DOHH2 (cell line): ENCODE data around the gene AP1M2.
A peak's percentile ranks its signal among the peaks of the same experiment; 100 is the strongest.

Source experiments
- H3F3A ChIP-seq: fragments of 200-600 bp; sonication (generic), shearing (Covaris generic); 2 replicates; pipeline ENCODE4 v1.6.0; 2016; ENCODE audit warnings: antibody characterized with exemption, mild to moderate bottlenecking; ENCODE audit not compliant: control insufficient read depth, insufficient read depth
- H3K27ac ChIP-seq: fragments of 200-600 bp; sonication (generic); 2 replicates; pipeline ENCODE4 v1.5.1; 2014; ENCODE audit warnings: low read depth, mild to moderate bottlenecking, low read length, moderate library complexity
- H3K27me3 ChIP-seq: fragments of 200-600 bp; sonication (generic); 2 replicates; pipeline ENCODE4 v1.6.1; 2014; ENCODE audit warnings: mild to moderate bottlenecking, low read length, mixed read lengths; ENCODE audit not compliant: control insufficient read depth
- H3K36me3 ChIP-seq: fragments of 200-600 bp; sonication (generic); 2 replicates; pipeline ENCODE4 v1.6.1; 2014; ENCODE audit warnings: mild to moderate bottlenecking, low read length, moderate library complexity, mixed read lengths; ENCODE audit not compliant: control insufficient read depth
- H3K4me1 ChIP-seq: fragments of 200-600 bp; sonication (generic); 2 replicates; pipeline ENCODE4 v1.6.1; 2014; ENCODE audit warnings: mild to moderate bottlenecking, low read length, mixed read lengths; ENCODE audit not compliant: control insufficient read depth
- H3K4me2 ChIP-seq: fragments of 200-600 bp; sonication (generic); 2 replicates; pipeline ENCODE4 v1.6.0; 2014; ENCODE audit warnings: mild to moderate bottlenecking, low read length, moderate library complexity
- H3K4me3 ChIP-seq: fragments of 200-600 bp; sonication (generic); 2 replicates; pipeline ENCODE4 v1.5.1; 2014; ENCODE audit warnings: mild to moderate bottlenecking, low read length, mixed read lengths
- H3K79me2 ChIP-seq: fragments of 200-600 bp; sonication (generic); 2 replicates; pipeline ENCODE4 v1.6.1; 2014; ENCODE audit warnings: mild to moderate bottlenecking, low read length, mixed read lengths; ENCODE audit not compliant: control insufficient read depth
- H3K9me2 ChIP-seq: fragments of 200-600 bp; sonication (generic); replicated peaks from 2 replicates; pipeline ENCODE4 v1.6.1; 2014; ENCODE audit warnings: mild to moderate bottlenecking, low read length, mixed read lengths; ENCODE audit not compliant: control insufficient read depth
- H3K9me3 ChIP-seq: fragments of 200-600 bp; sonication (generic); 2 replicates; pipeline ENCODE4 v1.6.1; 2014; ENCODE audit warnings: antibody characterized with exemption, low read length, mixed read lengths; ENCODE audit not compliant: control insufficient read depth, insufficient read depth
- H4K20me1 ChIP-seq: fragments of 200-600 bp; sonication (generic); 2 replicates; pipeline ENCODE4 v1.6.0; 2014; ENCODE audit warnings: low read depth, mild to moderate bottlenecking, antibody characterized with exemption, low read length, moderate library complexity; ENCODE audit not compliant: control insufficient read depth, insufficient read depth
- CTCF ChIP-seq: fragments of 200-600 bp; sonication (generic); IDR thresholded peaks from one replicate; pipeline ENCODE4 v1.5.1; 2014; ENCODE audit warnings: antibody characterized with exemption, mild to moderate bottlenecking, low read depth, low read length; ENCODE audit not compliant: poor library complexity, severe bottlenecking
- EZH2phosphoT487 ChIP-seq: fragments of 200-600 bp; sonication (generic); IDR thresholded peaks from 2 replicates; pipeline ENCODE4 v1.6.1; 2017; ENCODE audit warnings: borderline replicate concordance, mild to moderate bottlenecking, antibody characterized with exemption, low read length, moderate library complexity, mixed read lengths

The AP1M2 gene

GRCh38 chr19:10600149-10600548, 13.0 kb upstream of the AP1M2 start:
- TF ChIP-seq CTCF (no peak), EZH2phosphoT487 (no peak)

GRCh38 chr19:10593820-10594637, 6.9 kb upstream of the AP1M2 start:
- Histone ChIP-seq H3K4me2 (peak overlapping the region; percentile 46), H4K20me1 (no peaks in the 10 kb centered on the region), H3K4me3 (peak overlapping the region; percentile 18), H3K36me3 (no peaks in the 10 kb centered on the region), H3K9me2 (no peaks in the 10 kb centered on the region), H3K4me1 (peaks cover 52% of the 10 kb centered on the region), H3F3A (0 out of 2 replicates have a peak, but pooled peaks cover 5% of the 10 kb centered on the region), H3K27me3 (peaks cover 6% of the 10 kb centered on the region; the same call in 1 of the 2 replicates), H3K27ac (peak overlapping the region; percentile 25), H3K79me2 (no peaks in the 10 kb centered on the region), H3K9me3 (no peaks in the 10 kb centered on the region)
- TF ChIP-seq CTCF (no peak), EZH2phosphoT487 (no peak)

More at GRCh38 chr19:10600149-10600548, 13.0 kb upstream of the AP1M2 start:
- no peak overlapping the region for H3K4me3 ChIP-seq
- no peaks in the 10 kb centered on the region for H3K9me2 ChIP-seq
- H4K20me1 ChIP-seq: no peaks in the 10 kb centered on the region
- peaks cover 42% of the 10 kb centered on the region for H3K4me1 ChIP-seq
- H3K36me3 ChIP-seq: peaks cover 12% of the 10 kb centered on the region; the same call in 1 of the 2 replicates
- no peak overlapping the region for H3K27ac ChIP-seq
- peaks cover 28% of the 10 kb centered on the region for H3K79me2 ChIP-seq
- no peaks in the 10 kb centered on the region for H3K9me3 ChIP-seq
- peaks cover 19% of the 10 kb centered on the region for H3K27me3 ChIP-seq
- peaks cover 18% of the 10 kb centered on the region for H3F3A ChIP-seq
- H3K4me2 ChIP-seq: no peak overlapping the region

- H3K4me3 ChIP-seq: peak overlapping the region; percentile 18
- peaks cover 6% of the 10 kb centered on the region; the same call in 1 of the 2 replicates for H3K27me3 ChIP-seq
- H3F3A ChIP-seq: 0 out of 2 replicates have a peak, but pooled peaks cover 5% of the 10 kb centered on the region
- H4K20me1 ChIP-seq: no peaks in the 10 kb centered on the region
- no peaks in the 10 kb centered on the region for H3K9me2 ChIP-seq
- H3K9me3 ChIP-seq: no peaks in the 10 kb centered on the region
- peaks cover 52% of the 10 kb centered on the region for H3K4me1 ChIP-seq
- peak overlapping the region; percentile 46 for H3K4me2 ChIP-seq
- H3K79me2 ChIP-seq: no peaks in the 10 kb centered on the region
- no peaks in the 10 kb centered on the region for H3K36me3 ChIP-seq
- peak overlapping the region; percentile 25; the same call in 1 of the 2 replicates for H3K27ac ChIP-seq
- no peak for TF ChIP-seq CTCF
- no peak for TF ChIP-seq EZH2phosphoT487
Measured at GRCh38 chr19:10593148-10593547, 6.0 kb upstream of the AP1M2 start.
